Upper lobe of right lung (tissue), 1 donor: ENCODE data around the gene EDIL3. TPM values are rescaled to one million over a fixed set of nuclear protein-coding genes. Genes with fewer than 3 reads are reported as not detected.

Experiments used
- ATAC-seq: fragments of 200-7000 bp; cut with Tn5 transposase; one replicate; pipeline ENCODE4 v1.9.1; 2020; ENCODE audit warnings: mild to moderate bottlenecking, moderate library complexity
- DNase-seq: peaks from one replicate; pipeline ENCODE4 v3.0.0-alpha.2; 2020
- H3K27ac ChIP-seq: fragments of 200-600 bp; one replicate; pipeline ENCODE4 v1.8.0; 2022
- H3K27me3 ChIP-seq: fragments of 200-600 bp; one replicate; pipeline ENCODE4 v1.8.0; 2022; ENCODE audit warnings: mild to moderate bottlenecking
- H3K36me3 ChIP-seq: fragments of 200-600 bp; one replicate; pipeline ENCODE4 v1.8.0; 2022
- H3K4me1 ChIP-seq: fragments of 200-600 bp; one replicate; pipeline ENCODE4 v1.8.0; 2022
- H3K4me3 ChIP-seq: fragments of 200-600 bp; one replicate; pipeline ENCODE4 v1.8.0; 2022; ENCODE audit warnings: mild to moderate bottlenecking
- H3K9me3 ChIP-seq: fragments of 200-600 bp; one replicate; pipeline ENCODE4 v1.8.0; 2022
- intact Hi-C: fragments of 100-400 bp; cut with DNase I; formaldehyde crosslinking; loops from one replicate; pipeline ENCODE4 v1.11.0; 2022
- total RNA-seq: library from RNA; stranded (reverse); fragmentation: NEBNext Ultra II Directional; extraction: Animal tissue kit (Norgen Biotek cat#: 25700); gene quantifications from one replicate; pipeline ENCODE4 v1.2.1, GENCODE V29; 2021
- TF ChIP-seq, protein P1 (sequence below): fragments of 200-600 bp; IDR thresholded peaks from one replicate; pipeline ENCODE4 v1.8.0; 2022; ENCODE audit warnings: antibody characterized with exemption
- donor health status: DM: no; HTN: yes; CAD: no; lungs with severe emphysema.

EDIL3 gene
- total RNA-seq, 1 donor from 2014 or later = 42.4 TPM

DNA sequence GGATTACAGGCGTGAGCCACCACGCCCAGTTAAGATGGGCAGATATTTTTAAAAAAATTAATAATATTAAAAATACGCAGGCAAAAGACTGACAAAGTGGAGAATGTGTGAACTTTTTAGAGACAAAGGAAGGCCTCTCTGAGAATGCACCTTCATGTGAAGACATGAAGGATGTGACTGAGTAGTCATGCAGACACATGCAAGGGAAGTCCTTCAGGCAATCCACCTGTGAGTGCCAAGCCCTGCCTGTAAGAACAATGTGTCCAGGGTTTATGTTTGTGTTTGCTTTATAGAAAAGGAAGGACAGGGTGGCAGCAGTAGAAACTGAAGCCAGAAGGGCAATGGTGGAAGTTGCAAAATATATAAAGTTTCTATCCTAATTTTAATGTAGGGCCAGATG, 169.2 kb downstream of the EDIL3 start:
- H3K27ac ChIP-seq = no peak overlapping the region
- no peak for ATAC-seq
- no peaks in the 10 kb centered on the region for H3K4me1 ChIP-seq
- H3K4me3 ChIP-seq = no peak overlapping the region
- no peaks in the 10 kb centered on the region for H3K27me3 ChIP-seq
- DNase-seq = no peak
- no peaks in the 10 kb centered on the region for H3K9me3 ChIP-seq
- TF ChIP-seq, protein P1, sequence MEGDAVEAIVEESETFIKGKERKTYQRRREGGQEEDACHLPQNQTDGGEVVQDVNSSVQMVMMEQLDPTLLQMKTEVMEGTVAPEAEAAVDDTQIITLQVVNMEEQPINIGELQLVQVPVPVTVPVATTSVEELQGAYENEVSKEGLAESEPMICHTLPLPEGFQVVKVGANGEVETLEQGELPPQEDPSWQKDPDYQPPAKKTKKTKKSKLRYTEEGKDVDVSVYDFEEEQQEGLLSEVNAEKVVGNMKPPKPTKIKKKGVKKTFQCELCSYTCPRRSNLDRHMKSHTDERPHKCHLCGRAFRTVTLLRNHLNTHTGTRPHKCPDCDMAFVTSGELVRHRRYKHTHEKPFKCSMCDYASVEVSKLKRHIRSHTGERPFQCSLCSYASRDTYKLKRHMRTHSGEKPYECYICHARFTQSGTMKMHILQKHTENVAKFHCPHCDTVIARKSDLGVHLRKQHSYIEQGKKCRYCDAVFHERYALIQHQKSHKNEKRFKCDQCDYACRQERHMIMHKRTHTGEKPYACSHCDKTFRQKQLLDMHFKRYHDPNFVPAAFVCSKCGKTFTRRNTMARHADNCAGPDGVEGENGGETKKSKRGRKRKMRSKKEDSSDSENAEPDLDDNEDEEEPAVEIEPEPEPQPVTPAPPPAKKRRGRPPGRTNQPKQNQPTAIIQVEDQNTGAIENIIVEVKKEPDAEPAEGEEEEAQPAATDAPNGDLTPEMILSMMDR = no peak
- intact Hi-C loops = no loop called here
- H3K36me3 ChIP-seq = no peaks in the 10 kb centered on the region

DNA sequence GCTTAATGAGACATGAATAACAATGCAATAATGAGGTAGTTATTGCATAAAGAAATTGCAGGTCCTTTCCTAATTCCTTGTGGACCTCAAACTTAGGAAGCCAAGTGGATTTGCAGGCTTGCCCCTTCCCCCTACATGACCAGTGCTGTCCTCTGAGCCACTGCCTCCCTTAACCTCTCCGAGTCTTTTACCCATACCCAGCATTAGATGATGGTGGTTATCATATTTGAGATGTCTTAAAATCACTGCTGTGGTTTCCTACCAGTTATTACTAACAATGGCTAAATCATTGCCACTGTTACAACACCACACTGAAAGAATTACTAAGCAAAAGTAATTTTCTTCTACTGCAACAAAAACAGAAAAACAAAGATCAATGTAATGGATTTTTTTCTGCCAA, 170.8 kb downstream of the EDIL3 start:
- Histone ChIP-seq H3K4me3 (no peak overlapping the region), H3K27ac (no peak overlapping the region), H3K36me3 (no peaks in the 10 kb centered on the region), H3K4me1 (no peaks in the 10 kb centered on the region), H3K9me3 (no peaks in the 10 kb centered on the region), H3K27me3 (no peaks in the 10 kb centered on the region)
- TF ChIP-seq, protein P1 = no peak
- intact Hi-C loops = no loop called here
- no peak for ATAC-seq
- DNase-seq = no peak

DNA sequence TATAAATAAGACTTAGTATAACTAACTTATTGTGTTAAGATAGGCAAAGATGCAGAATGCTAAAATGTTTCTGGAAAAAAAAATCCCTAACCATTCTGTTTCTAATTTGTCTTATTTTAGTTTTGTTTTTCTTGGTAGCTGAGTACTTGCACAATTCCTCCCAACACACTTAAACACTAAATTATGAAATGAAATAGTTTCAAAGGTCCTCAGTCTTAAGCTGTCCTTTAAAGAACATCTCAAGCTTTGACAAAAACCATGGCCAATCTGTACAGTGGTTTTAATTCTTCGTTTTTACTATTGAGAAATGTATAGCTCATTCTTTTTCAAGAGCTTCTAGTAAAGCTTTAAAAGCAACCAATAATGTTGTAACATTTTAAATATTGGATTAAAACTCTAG, 171.5 kb downstream of the EDIL3 start:
- no peak for ATAC-seq
- intact Hi-C loops = no loop called here

DNA sequence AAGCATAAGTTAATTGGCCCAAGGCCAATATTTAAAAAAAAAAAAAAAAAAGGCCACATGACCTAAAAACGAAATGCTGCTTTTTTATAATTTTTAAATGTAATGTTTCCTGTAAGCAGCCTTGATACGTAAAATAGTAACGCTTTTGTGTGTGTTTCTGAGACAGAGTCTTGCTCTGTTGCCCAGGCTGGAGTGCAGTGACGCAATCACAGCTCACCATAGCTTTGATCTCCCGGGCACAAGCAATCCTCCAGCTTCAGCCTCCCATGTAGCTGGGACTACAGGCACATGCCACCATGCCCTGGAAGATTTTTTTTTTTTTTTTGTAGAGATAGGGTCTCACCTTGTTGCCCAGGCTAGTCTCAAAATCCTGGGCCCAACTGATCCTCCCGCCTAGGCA, 179.9 kb downstream of the EDIL3 start:
- TF ChIP-seq, protein P1 = no peak
- DNase-seq (no peak), ATAC-seq (no peak)
- no peak overlapping the region for H3K27ac ChIP-seq
- intact Hi-C loops = no loop called here
- H3K4me1 ChIP-seq = no peaks in the 10 kb centered on the region
- no peaks in the 10 kb centered on the region for H3K27me3 ChIP-seq
- no peaks in the 10 kb centered on the region for H3K36me3 ChIP-seq
- H3K4me3 ChIP-seq = no peak overlapping the region
- H3K9me3 ChIP-seq = no peaks in the 10 kb centered on the region

More for the DNA sequence above, 171.5 kb downstream of the EDIL3 start:
- Histone ChIP-seq H3K27ac (no peak overlapping the region), H3K9me3 (no peaks in the 10 kb centered on the region), H3K4me3 (no peak overlapping the region), H3K27me3 (no peaks in the 10 kb centered on the region), H3K4me1 (no peaks in the 10 kb centered on the region), H3K36me3 (no peaks in the 10 kb centered on the region)
- no peak for DNase-seq
- TF ChIP-seq, protein P1 = no peak

DNA sequence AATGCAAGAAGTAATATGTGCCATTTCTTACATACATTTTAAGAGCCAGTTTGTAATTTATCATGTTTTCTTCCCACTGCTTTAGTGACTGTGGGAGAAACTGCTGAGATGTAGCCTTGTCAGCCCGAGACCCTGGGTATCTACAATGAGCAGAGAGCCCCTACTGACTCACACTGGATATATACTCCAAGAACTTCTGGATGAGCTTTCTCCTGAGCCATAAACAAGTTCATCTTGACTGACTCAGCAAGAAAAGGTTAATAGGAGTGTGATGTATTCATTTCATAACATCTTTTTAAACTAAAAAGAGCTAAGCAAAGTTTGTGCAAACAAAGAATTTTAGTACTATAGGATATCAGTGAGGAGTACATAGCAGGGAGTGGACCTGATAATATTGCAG, 182.5 kb downstream of the EDIL3 start:
- no peaks in the 10 kb centered on the region for H3K36me3 ChIP-seq
- H3K27me3 ChIP-seq = no peaks in the 10 kb centered on the region
- TF ChIP-seq, protein P1 = no peak
- intact Hi-C loops = no loop called here
- ATAC-seq = no peak
- DNase-seq = no peak
- H3K4me3 ChIP-seq = no peak overlapping the region
- H3K9me3 ChIP-seq = no peaks in the 10 kb centered on the region
- H3K27ac ChIP-seq = no peak overlapping the region
- no peaks in the 10 kb centered on the region for H3K4me1 ChIP-seq

DNA sequence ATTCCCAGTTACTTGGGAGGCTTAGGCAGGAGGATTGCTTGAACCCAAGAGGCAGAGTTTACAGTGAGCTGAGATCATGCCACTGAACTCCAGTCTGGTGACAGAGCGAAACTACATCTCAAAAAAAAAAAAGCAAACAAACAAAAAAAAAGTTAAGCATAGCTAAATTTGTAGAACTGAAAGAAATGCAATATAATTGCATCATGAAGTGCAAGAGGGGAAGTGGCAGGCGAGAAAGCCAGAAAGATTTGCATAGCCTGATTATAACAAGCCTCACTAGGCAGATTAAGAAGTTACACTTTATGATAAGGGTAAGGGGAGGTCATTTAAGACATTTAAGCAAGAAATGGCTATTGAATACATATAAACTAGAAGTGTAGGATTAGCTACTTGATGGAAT, 187.1 kb downstream of the EDIL3 start:
- Histone ChIP-seq H3K27me3 (no peaks in the 10 kb centered on the region), H3K9me3 (no peaks in the 10 kb centered on the region), H3K4me3 (no peak overlapping the region), H3K36me3 (no peaks in the 10 kb centered on the region), H3K27ac (no peak overlapping the region), H3K4me1 (no peaks in the 10 kb centered on the region)
- DNase-seq = no peak
- intact Hi-C loops = no loop called here
- peak; percentile 24 for ATAC-seq
- TF ChIP-seq, protein P1 = no peak
